ENCODE data around the gene LBX1.

The LBX1 gene

DNA sequence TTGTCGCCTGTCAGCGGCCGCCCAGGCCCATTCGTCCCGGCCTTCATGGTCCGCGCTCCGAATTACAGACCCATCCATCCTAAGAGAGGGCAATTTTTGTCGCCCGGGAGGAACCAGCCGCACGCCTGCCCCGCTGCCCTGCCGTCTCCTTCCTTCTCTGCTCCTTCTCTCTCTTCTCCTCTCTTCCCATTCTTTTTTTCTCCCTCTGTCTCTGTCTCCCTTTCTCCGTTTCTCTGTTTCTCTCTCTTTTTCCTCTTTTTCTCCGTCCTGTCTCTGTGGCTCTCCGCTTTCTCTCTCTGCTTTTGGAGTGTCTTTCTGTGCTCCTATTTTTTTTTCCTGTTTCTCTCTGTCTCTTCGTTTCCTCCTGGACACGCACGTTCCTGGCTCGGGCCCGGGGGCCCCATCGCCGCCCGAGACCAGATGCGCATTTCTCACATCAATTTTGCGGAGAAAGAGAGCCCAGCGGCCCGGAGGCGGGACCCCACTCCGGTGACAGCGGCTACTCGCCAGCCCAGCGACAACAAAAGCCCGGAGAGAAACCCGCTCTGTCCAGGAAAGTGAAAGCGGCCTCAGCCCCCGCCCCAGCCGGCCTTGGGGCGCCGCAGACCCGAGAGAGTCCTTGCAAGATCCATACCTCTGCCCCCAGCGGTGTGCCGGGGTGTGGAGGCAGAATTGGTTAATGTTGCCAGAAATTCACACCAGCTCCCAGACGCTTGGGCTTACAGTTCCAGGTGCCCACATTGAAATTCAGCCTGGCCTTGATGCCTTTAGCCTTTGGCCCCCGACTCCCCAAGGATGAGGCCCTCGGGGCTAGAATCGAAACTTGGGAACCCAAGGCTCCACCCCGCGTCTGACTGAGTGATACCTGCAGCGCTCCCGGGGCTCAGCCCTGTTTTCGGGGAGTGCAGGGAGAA is 4.1 kb downstream of the LBX1 start:
- no peak for DNase-seq

DNA sequence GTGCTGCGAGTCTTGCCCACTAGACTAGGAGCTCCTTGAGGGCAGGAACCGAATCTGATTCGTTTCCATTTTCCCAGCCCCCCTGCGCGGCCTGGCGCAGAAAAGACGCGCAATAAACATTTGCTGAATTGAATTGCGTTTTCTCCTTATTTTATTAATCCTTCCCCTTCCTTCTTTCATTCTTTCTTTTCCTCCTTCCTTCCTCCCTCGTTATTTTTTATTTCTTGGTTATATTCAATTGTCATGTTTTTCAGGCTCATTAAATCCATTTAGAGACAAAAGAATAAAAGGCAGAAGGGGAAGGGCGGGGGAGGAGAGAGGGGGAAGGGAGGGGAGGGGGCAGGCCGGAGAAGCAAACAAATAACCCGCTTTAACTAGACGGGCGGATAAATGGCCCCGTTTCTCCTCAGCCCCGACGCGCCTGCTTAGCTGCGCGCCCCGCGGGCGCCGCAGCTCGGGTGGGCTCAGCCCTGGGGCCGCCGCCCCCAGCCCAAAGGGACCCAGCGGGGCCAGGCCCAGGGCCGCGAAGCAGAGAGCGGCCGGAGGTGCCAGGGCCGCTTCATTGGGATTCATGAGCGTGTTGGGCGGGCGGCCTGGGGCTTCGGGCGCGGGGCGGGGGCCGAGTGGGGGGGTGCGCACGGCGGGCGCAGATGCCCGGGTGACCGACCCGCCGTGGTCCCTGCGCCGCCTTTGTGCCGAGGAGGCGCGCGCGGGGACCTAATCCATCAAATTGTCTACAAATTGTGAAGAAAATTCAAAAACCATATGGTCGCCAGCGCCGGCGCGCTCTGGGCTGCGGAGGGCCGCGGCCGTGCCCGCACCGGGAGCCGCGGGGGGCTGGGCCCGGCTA is 5.0 kb downstream of the LBX1 start:
- no peak for DNase-seq

DNA sequence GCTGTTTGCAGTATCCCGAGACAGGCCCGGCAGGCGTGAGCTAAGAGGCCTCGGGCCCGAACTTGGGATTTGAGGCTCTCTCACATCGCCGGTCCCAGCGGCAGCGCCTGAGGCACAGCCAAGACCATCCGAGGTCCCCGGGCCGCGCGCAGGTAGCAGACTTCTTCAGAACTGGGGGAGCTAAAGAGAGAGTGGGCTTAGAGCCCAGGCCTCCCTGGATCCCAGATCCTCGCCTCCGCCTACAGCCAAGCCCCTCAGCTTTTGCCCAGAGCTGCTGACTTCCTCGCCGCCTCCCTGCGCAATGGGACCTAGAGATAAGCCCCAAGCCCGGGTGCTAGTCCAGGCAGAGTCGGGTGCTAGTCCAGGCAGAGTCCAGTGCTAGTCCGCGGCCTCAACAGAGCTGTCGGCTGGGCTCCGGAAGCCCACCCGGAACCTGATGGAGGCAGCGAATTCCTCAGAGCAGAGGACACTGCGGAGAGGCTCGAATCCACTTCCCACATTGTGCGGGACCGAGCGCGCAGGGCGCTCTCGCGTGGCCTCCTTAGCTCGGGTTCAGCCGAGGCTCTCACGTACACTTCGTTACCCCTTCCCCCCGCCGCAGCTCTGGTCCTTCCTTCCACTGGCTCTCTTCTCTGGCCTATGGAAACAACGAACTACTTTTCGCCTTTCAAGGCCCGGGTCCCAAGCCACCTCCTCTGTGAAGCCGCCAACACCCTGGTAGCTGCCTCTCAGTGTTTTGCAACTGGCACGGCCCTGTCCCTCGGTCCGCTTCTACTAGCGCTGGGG is 5.8 kb downstream of the LBX1 start:
- no peak for DNase-seq

DNA sequence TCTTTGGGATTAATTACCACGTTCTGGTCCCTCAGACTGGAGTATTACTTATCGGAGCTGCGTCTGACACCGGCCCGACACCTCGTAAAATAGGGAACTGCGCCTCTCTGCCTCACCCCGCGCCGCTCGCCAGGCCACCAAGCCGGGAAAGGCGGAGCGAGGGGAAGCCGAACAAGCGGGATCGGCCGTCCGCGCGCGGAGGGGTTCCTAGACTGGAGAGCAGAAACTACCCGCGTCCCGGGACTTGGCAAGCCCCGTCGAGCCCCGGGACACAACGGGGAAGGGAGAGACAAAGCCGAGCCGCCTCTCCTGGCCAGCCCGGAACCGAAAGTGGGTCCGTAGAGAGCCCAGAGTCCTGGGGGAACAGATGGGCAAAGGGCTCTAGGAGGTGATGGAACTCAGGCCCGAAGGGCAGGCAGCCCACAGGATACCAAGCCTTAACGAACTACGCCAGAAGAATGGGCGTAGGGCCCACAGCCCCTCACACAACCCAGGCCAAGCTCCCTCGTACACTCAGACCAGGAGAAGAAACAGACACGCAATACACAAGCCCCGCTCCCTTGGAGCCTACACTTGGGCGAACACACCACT is 6.5 kb downstream of the LBX1 start:
- DNase-seq, result no peak

DNA sequence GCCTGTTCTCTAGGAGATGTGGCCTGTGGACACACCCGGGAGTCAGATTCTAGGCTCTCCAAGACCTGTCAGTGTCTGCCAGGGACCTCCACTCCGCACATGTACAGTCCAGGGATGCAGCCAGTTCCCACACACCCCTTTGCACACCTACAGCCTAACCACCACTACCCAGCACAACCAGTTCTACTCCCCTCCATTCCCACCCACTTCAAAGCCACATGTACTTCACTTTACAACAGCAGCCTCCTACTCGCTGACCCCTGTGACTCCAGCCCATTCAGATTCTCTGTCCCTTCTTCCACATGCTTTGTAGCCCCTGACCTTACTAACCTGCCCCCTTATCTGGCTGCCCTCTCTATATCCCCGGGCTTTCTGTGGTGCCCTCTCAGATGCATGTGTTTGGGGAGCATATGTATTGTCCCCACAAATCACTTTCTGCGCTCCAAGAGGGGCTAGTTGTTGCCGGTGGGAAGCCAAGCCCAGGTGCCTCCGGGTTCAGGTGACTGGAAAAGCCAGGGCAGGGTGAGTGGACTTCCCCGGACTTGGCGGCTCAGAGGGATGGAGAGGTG is 7.2 kb downstream of the LBX1 start:
- DNase-seq, result no peak

DNA sequence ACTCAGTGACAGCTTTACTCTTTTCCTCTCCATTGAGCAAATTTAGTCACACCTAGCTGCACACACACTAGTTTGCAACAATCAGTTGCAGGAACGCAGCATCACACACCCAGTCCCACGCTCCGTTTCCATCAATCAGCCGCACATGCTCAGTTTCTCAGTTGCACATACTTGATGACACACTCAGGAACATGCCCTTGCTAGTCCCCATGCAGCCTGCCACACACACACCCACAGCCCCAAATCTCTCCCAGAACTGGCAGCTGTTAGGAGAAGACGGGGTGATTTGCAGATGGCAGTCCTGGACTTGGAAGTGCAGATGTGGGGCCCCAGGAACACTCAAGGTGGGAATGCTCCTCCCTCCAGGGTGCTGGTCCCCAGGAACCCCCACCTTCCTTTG is 7.7 kb downstream of the LBX1 start:
- DNase-seq, result no peak

- no peak for DNase-seq
Measured at GRCh38 chr10:101219946-101220451, 9.3 kb downstream of the LBX1 start.

- no peak for DNase-seq
Measured at GRCh38 chr10:101219139-101219945, 9.9 kb downstream of the LBX1 start.

GRCh38 chr10:101218351-101219138 is 10.7 kb downstream of the LBX1 start:
- DNase-seq, result no peak

DNA sequence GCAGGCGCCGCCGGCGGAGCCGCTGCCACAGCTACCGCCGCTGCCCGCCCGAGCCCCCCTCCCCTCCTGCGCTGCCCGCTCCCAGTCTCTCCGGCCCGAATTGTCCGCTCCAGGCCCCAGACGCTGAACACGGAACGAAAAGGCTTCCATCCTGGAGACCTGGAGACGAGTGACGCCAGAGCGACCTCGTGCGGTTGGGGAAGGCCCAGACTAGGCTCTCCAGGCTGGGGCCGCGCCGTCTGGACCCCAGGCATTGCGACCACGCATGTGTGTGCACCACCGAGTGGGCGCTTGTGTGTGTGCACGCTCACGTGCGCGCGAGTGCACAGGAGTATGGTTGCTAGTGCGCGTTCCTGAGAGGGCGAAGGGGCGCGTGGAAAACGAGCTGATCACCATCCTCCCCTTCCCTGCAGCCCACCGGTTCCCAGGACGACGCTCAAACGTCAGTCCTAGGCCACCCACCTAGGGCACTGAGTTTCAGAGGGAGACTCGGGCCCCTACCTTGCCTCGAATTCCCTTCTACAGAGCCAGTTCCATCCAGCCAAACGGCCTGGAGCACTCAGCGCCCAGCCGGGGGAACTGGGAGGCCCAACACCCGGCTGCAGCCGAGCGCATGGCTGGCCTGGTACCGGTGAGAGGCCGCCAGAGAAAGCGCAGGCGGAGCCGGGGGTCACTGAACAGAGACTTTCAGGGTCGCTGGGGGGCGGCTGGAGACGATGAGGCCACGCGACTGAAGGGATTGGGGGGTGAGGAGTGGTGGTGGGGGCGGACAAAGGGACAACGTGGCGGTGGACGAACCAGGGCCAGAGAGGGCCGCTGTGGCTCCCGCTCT is 11.6 kb downstream of the LBX1 start:
- DNase-seq, result peak; percentile 68

GRCh38 chr10:101217044-101217425 is 12.2 kb downstream of the LBX1 start:
- DNase-seq, result no peak

GRCh38 chr10:101216207-101217043 is 12.8 kb downstream of the LBX1 start:
- no peak for DNase-seq

DNA sequence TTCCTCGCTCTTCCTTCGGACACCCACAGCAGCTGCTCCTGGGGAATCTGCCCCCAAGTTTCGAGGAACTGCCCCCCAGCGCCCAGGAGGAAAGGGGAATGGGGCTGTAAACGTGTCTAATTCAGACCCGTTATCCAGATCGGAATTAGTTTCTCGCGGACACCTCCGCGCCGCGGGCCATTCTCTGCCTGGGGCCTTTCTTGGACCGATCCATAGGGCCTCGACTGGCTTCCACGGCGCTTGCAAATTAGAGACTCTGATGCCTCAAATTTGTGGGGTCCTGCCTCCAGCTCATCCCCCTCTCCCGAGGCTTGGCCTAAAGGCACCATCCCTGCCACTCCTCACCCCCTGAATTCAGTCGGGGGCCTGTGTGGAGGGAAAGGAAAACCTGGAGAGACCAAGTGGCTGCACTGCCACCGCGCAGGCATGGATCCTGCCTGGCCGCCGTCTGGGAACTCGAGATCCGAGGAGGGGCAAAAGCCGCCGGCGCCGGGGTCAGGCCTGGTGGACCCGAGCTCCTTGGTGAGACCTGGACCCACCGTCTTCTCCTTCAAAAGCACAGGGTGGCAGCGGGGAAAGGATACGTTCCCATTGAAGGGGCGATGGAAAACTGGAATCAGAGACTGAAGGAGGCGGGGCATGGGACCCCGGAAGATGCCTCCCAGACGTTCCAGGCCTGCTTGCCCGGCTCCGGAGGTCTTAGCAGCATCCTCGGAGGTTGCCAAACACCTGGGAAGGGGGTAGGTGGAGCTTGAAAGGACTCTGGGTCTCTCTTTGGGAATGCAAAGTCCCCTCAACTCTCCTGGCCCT is 13.7 kb downstream of the LBX1 start:
- no peak for DNase-seq

GRCh38 chr10:101214446-101215396 is 14.5 kb downstream of the LBX1 start:
- DNase-seq, result peak; percentile 90

DNA sequence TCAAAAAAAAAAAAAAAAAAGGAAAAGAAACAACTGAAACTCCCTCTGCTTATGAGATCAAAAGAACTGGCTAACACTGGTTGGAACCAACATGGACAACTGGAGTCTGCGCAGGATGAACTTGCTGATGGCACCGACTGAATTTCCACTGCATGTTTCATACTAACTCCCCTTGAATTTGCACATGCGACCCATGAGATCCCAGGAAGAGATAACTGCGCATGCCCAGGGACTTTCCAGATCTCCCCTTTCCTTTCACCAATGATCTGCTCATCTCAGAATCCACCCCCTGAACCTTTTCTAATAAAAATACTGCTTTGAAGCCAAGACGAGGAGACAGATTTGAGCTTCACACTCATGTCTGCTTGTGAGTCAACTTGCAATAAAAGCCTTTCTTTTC is 20.7 kb downstream of the LBX1 start:
- DNase-seq, result no peak

GRCh38 chr10:101207026-101207425 is 22.2 kb downstream of the LBX1 start:
- no peak for DNase-seq

All from activated effector memory CD4-positive, alpha-beta T cell treated with anti-CD3 and anti-CD28 coated beads, Interleukin-2, amount 50 U/mL, for 16 hours (primary cell).